Prostate gland (tissue), 2 donors: ENCODE measurements around the gene DCHS2.

Experiments
- CTCF ChIP-seq, 4 experiments: fragments of 200-600 bp in 2 of 4; fragments of 450-650 bp in 2 of 4; sonication (generic) in 2 of 4; IDR thresholded peaks; 1 replicate in 3 of 4; 2 replicates in 1 of 4; pipeline ENCODE4 v1.5.1; 2016 to 2019; ENCODE audit warnings: antibody characterized with exemption in 4 of 4, mild to moderate bottlenecking in 2 of 4, moderate library complexity in 2 of 4
- POLR2AphosphoS5 ChIP-seq: sonication (generic); formaldehyde crosslinking; IDR thresholded peaks from one replicate; pipeline ENCODE4 v1.6.1; 2017; ENCODE audit warnings: antibody characterized with exemption

- TF ChIP-seq CTCF (IDR thresholded peaks at IDR 0.05), result no peak
- no peak for TF ChIP-seq POLR2AphosphoS5
These were observed 127.3 kb downstream of the DCHS2 start for GRCh38 chr4:154364066-154364845.
